BLaER1 treated with 17β-estradiol and CSF1 and Interleukin-3, amounts not matched to agents 10 nM and 100 nM (cell line): ENCODE measurements around the gene LNPEP.

Experiments
- H3K27ac ChIP-seq, 11 experiments: shearing (Covaris generic); formaldehyde crosslinking; 2 replicates each; pipeline ENCODE4 v1.8.1; 2022
- H3K27me3 ChIP-seq, 11 experiments: shearing (Covaris generic); formaldehyde crosslinking; 2 replicates each; pipeline ENCODE4 v1.8.1; 2022
- H3K36me3 ChIP-seq, 11 experiments: shearing (Covaris generic); formaldehyde crosslinking; 2 replicates each; pipeline ENCODE4 v1.8.1; 2022
- H3K4me1 ChIP-seq, 10 experiments: shearing (Covaris generic); formaldehyde crosslinking; 2 replicates each; pipeline ENCODE4 v1.8.1; 2022
- H3K4me2 ChIP-seq, 11 experiments: shearing (Covaris generic); formaldehyde crosslinking; 2 replicates each; pipeline ENCODE4 v1.8.1; 2022
- H3K4me3 ChIP-seq, 10 experiments: shearing (Covaris generic); formaldehyde crosslinking; 2 replicates each; pipeline ENCODE4 v1.8.1; 2022
- H3K9ac ChIP-seq, 11 experiments: shearing (Covaris generic); formaldehyde crosslinking; 2 replicates each; pipeline ENCODE4 v1.8.1; 2022
- H3K9me3 ChIP-seq, 11 experiments: shearing (Covaris generic); formaldehyde crosslinking; replicated peaks in 1 of 11; 2 replicates each; pipeline ENCODE4 v1.8.1; 2022
- H4K20me1 ChIP-seq, 11 experiments: shearing (Covaris generic); formaldehyde crosslinking; 2 replicates each; pipeline ENCODE4 v1.8.1; 2022
- Cebpa-rat ChIP-seq, 11 experiments: shearing (Covaris generic); IDR thresholded peaks; 2 replicates each; pipeline ENCODE4 v1.8.1; 2022

The LNPEP gene

GRCh38 chr5:97000391-97000790 lies 64.5 kb downstream of the LNPEP start:
- no peak for TF ChIP-seq Cebpa-rat (IDR thresholded peaks at IDR 0.05)
- H3K4me1 ChIP-seq, result no peaks in the 10 kb centered on the region
- H3K4me3 ChIP-seq, result no peak overlapping the region
- no peaks in the 10 kb centered on the region for H3K9me3 ChIP-seq
- no peak overlapping the region for H3K27ac ChIP-seq
- H3K9ac ChIP-seq, result no peak overlapping the region
- H3K27me3 ChIP-seq, result no peaks in the 10 kb centered on the region
- H3K36me3 ChIP-seq, result peaks cover 66 to 89% (median 78%) of the 10 kb centered on the region in 11 experiments
- H3K4me2 ChIP-seq, result no peak overlapping the region
- no peaks in the 10 kb centered on the region; a peak in 1 of 22 replicates for H4K20me1 ChIP-seq

- peaks cover 79 to 99% (median 90%) of the 10 kb centered on the region in 11 experiments for H3K36me3 ChIP-seq
- TF ChIP-seq Cebpa-rat (IDR thresholded peaks at IDR 0.05), result no peak
Observed at GRCh38 chr5:97002983-97003382, 67.1 kb downstream of the LNPEP start.

GRCh38 chr5:97004423-97005060 lies 68.7 kb downstream of the LNPEP start:
- Histone ChIP-seq H3K9ac (no peak overlapping the region), H3K4me1 (peaks cover 9 to 14% (median 13%) of the 10 kb centered on the region in 10 experiments), H3K9me3 (no peaks in the 10 kb centered on the region; a peak in 2 of 22 replicates), H3K4me3 (no peak overlapping the region), H3K27me3 (no peaks in the 10 kb centered on the region), H3K36me3 (peaks cover 64 to 90% (median 77%) of the 10 kb centered on the region in 11 experiments), H4K20me1 (no peaks in the 10 kb centered on the region; a peak in 1 of 22 replicates), H3K4me2 (no peak overlapping the region), H3K27ac (no peak overlapping the region)
- no peak for TF ChIP-seq Cebpa-rat (IDR thresholded peaks at IDR 0.05)

More at GRCh38 chr5:97002983-97003382, 67.1 kb downstream of the LNPEP start:
- no peak overlapping the region for H3K4me3 ChIP-seq
- no peak overlapping the region for H3K9ac ChIP-seq
- no peaks in the 10 kb centered on the region for H4K20me1 ChIP-seq
- no peaks in the 10 kb centered on the region for H3K27me3 ChIP-seq
- H3K4me1 ChIP-seq, result no peaks in the 10 kb centered on the region
- no peak overlapping the region for H3K4me2 ChIP-seq
- H3K27ac ChIP-seq, result no peak overlapping the region
- no peaks in the 10 kb centered on the region for H3K9me3 ChIP-seq

- TF ChIP-seq Cebpa-rat (IDR thresholded peaks at IDR 0.05), result no peak
- H3K27ac ChIP-seq, result no peak overlapping the region
- H3K9ac ChIP-seq, result no peak overlapping the region
- no peaks in the 10 kb centered on the region for H3K27me3 ChIP-seq
- H3K4me3 ChIP-seq, result no peak overlapping the region
- H3K4me1 ChIP-seq, result peaks cover 21 to 27% (median 25%) of the 10 kb centered on the region in 10 experiments
- H3K4me2 ChIP-seq, result no peak overlapping the region
- H3K36me3 ChIP-seq, result peaks cover 56 to 84% (median 69%) of the 10 kb centered on the region in 11 experiments
- H3K9me3 ChIP-seq, result no peaks in the 10 kb centered on the region; a peak in 2 of 22 replicates
- H4K20me1 ChIP-seq, result no peaks in the 10 kb centered on the region; a peak in 1 of 22 replicates
Observed at GRCh38 chr5:97006454-97007060, 70.7 kb downstream of the LNPEP start.

GRCh38 chr5:97009212-97009898 lies 73.5 kb downstream of the LNPEP start:
- Histone ChIP-seq H3K4me3 (no peak overlapping the region), H3K36me3 (peaks cover 45 to 80% (median 67%) of the 10 kb centered on the region in 11 experiments)

GRCh38 chr5:97009921-97010320 lies 74.0 kb downstream of the LNPEP start:
- Histone ChIP-seq H3K4me1 (peaks cover 21 to 27% (median 25%) of the 10 kb centered on the region in 10 experiments), H3K27me3 (no peaks in the 10 kb centered on the region), H3K4me3 (no peak overlapping the region), H4K20me1 (no peaks in the 10 kb centered on the region; a peak in 1 of 22 replicates), H3K9ac (peak overlapping the region in 8 of 11 experiments; percentile 42 to 61 (median 49); a peak in 11 of 22 replicates), H3K9me3 (no peaks in the 10 kb centered on the region; a peak in 2 of 22 replicates), H3K27ac (peak overlapping the region in 10 of 11 experiments; percentile 42 to 75 (median 68); a peak in 18 of 22 replicates), H3K4me2 (peak overlapping the region; percentile 53 to 80 (median 70); a peak in 20 of 22 replicates), H3K36me3 (peaks cover 44 to 80% (median 65%) of the 10 kb centered on the region in 11 experiments)
- TF ChIP-seq Cebpa-rat (IDR thresholded peaks at IDR 0.05), result no peak

More at GRCh38 chr5:97009212-97009898, 73.5 kb downstream of the LNPEP start:
- no peaks in the 10 kb centered on the region; a peak in 2 of 22 replicates for H3K9me3 ChIP-seq
- no peaks in the 10 kb centered on the region for H3K27me3 ChIP-seq
- peak overlapping the region; percentile 53 to 80 (median 70) for H3K4me2 ChIP-seq
- H3K27ac ChIP-seq, result peak overlapping the region in 10 of 11 experiments; percentile 42 to 75 (median 68); a peak in 20 of 22 replicates
- peaks cover 21 to 27% (median 25%) of the 10 kb centered on the region in 10 experiments for H3K4me1 ChIP-seq
- no peaks in the 10 kb centered on the region; a peak in 1 of 22 replicates for H4K20me1 ChIP-seq
- H3K9ac ChIP-seq, result peak overlapping the region in 9 of 11 experiments; percentile 42 to 61 (median 49); a peak in 14 of 22 replicates
- TF ChIP-seq Cebpa-rat (IDR thresholded peaks at IDR 0.05), result no peak

- Histone ChIP-seq H3K27me3 (no peaks in the 10 kb centered on the region), H3K4me2 (peak overlapping the region; percentile 53 to 80 (median 70); a peak in 17 of 22 replicates), H4K20me1 (no peaks in the 10 kb centered on the region; a peak in 1 of 22 replicates), H3K36me3 (peaks cover 47 to 80% (median 64%) of the 10 kb centered on the region in 11 experiments), H3K4me3 (no peak overlapping the region), H3K9me3 (no peaks in the 10 kb centered on the region; a peak in 2 of 22 replicates), H3K4me1 (peaks cover 21 to 27% (median 25%) of the 10 kb centered on the region in 10 experiments), H3K9ac (no peak overlapping the region), H3K27ac (peak overlapping the region in 6 of 11 experiments; percentile 60 to 75 (median 68); a peak in 8 of 22 replicates)
- TF ChIP-seq Cebpa-rat (IDR thresholded peaks at IDR 0.05), result no peak
Observed at GRCh38 chr5:97010606-97011005, 74.7 kb downstream of the LNPEP start.

- no peak for TF ChIP-seq Cebpa-rat (IDR thresholded peaks at IDR 0.05)
- Histone ChIP-seq H4K20me1 (no peaks in the 10 kb centered on the region; a peak in 1 of 22 replicates), H3K9me3 (no peaks in the 10 kb centered on the region; a peak in 2 of 22 replicates), H3K4me2 (no peak overlapping the region), H3K4me1 (peaks cover 21 to 27% (median 25%) of the 10 kb centered on the region in 10 experiments), H3K36me3 (peaks cover 51 to 80% (median 66%) of the 10 kb centered on the region in 11 experiments), H3K27me3 (no peaks in the 10 kb centered on the region), H3K4me3 (no peak overlapping the region), H3K27ac (no peak overlapping the region), H3K9ac (no peak overlapping the region)
Observed at GRCh38 chr5:97011567-97011966, 75.7 kb downstream of the LNPEP start.
